PC-3 (cell line): ENCODE measurements around the gene TMEM119.

Source experiments
- CTCF ChIP-seq: fragments of 300-600 bp; sonication (generic); conservative IDR thresholded peaks from 2 replicates; pipeline ENCODE4 v1.5.1; 2017; ENCODE audit warnings: antibody characterized with exemption, low read depth, mild to moderate bottlenecking, low read length
- EZH2 ChIP-seq: fragments of 300-600 bp; sonication (generic); IDR thresholded peaks from one replicate; pipeline ENCODE4 v1.6.1; 2017; ENCODE audit warnings: antibody characterized with exemption, mild to moderate bottlenecking, low read length; ENCODE audit not compliant: unreplicated experiment
- EZH2phosphoT487 ChIP-seq: fragments of 300-600 bp; sonication (generic); IDR thresholded peaks from 2 replicates; pipeline ENCODE4 v1.6.1; 2018; ENCODE audit warnings: mild to moderate bottlenecking, antibody characterized with exemption, low read length, borderline replicate concordance

- TF ChIP-seq CTCF (no peak), EZH2 (no peak), EZH2phosphoT487 (no peak)
Measured at GRCh38 chr12:108642269-108642870, 44.5 kb upstream of the TMEM119 start.
